ENCODE data around the gene KRTAP5-5.
A peak's percentile ranks its signal among the peaks of the same experiment; 100 is the strongest.
"Not testable (repeated sequence)": the region's sequence is repeated elsewhere in the genome, so short reads cannot be mapped to it uniquely, and the experiment has no call there.

KRTAP5-5 gene
- 0 to 0.88 (median 0) reads per million in 17 experiments for total RNA-seq

- DNase-seq: no peak
These were observed at the start of gene KRTAP5-5 for GRCh38 chr11:1629326-1630185. TSS of gene KRTAP5-5 (plus strand) at chr11:1629775. CDS start at chr11:1629841, 66 bp downstream.

GRCh38 chr11:1581976-1582375 is 47.6 kb upstream of the KRTAP5-5 start:
- no peak for DNase-seq

- not testable (repeated sequence) for DNase-seq
These were observed 46.7 kb upstream of the KRTAP5-5 start for GRCh38 chr11:1582909-1583308.

GRCh38 chr11:1584661-1585370 is 44.8 kb upstream of the KRTAP5-5 start, which contains the start of gene KRTAP5-1:
TSS of gene KRTAP5-1 (minus strand) at chr11:1585283. CDS start at chr11:1585249, 34 bp downstream.
- not testable (repeated sequence) for DNase-seq

GRCh38 chr11:1586699-1587098 is 42.9 kb upstream of the KRTAP5-5 start:
- no peak for DNase-seq

- DNase-seq: peak; percentile 69 to 89 (median 78)
These were observed 40.2 kb upstream of the KRTAP5-5 start for GRCh38 chr11:1589191-1589963.

- DNase-seq: no peak
These were observed 39.6 kb upstream of the KRTAP5-5 start for GRCh38 chr11:1589996-1590395.

- no peak for DNase-seq
These were observed 36.9 kb upstream of the KRTAP5-5 start for GRCh38 chr11:1592628-1593027.

GRCh38 chr11:1595994-1596575 is 33.5 kb upstream of the KRTAP5-5 start:
- not testable (repeated sequence) for DNase-seq

GRCh38 chr11:1596576-1597121 is 32.9 kb upstream of the KRTAP5-5 start:
- DNase-seq: not testable (repeated sequence)

- DNase-seq: no peak
These were observed 32.1 kb upstream of the KRTAP5-5 start for GRCh38 chr11:1597331-1597993.

- no peak for DNase-seq
These were observed 31.6 kb upstream of the KRTAP5-5 start, which contains the start of gene KRTAP5-2 for GRCh38 chr11:1597994-1598380. TSS of gene KRTAP5-2 (minus strand) at chr11:1598294. CDS start at chr11:1598250, 44 bp downstream.

- DNase-seq: not testable (repeated sequence)
These were observed 31.2 kb upstream of the KRTAP5-5 start for GRCh38 chr11:1598406-1598805.

- no peak for DNase-seq
These were observed 30.8 kb upstream of the KRTAP5-5 start for GRCh38 chr11:1598816-1599215.

- DNase-seq: no peak
These were observed 28.9 kb upstream of the KRTAP5-5 start for GRCh38 chr11:1600626-1601025.

GRCh38 chr11:1601663-1602062 is 27.9 kb upstream of the KRTAP5-5 start:
- DNase-seq: not testable (repeated sequence)

GRCh38 chr11:1603629-1604028 is 25.9 kb upstream of the KRTAP5-5 start:
- no peak for DNase-seq

GRCh38 chr11:1604181-1604580 is 25.4 kb upstream of the KRTAP5-5 start:
- no peak for DNase-seq

- no peak for DNase-seq
These were observed 24.9 kb upstream of the KRTAP5-5 start for GRCh38 chr11:1604711-1605110.

- DNase-seq: peak in 1 of 4 experiments; percentile 9
These were observed 23.7 kb upstream of the KRTAP5-5 start for GRCh38 chr11:1605923-1606322.

- not testable (repeated sequence) for DNase-seq
These were observed 22.3 kb upstream of the KRTAP5-5 start for GRCh38 chr11:1607156-1607845.
